Prostate gland (tissue), 2 donors: Measurements from ENCODE around the gene CAV3. TPM values are rescaled to one million over a fixed set of nuclear protein-coding genes. Genes with fewer than 3 reads are reported as not detected.

Experiments
- DNase-seq: peaks from one replicate; pipeline ENCODE4 v3.0.0-alpha.2; 2019; ENCODE audit warnings: low spot score
- H3K27ac ChIP-seq, 2 donors: fragments of 200-600 bp; sonication (generic); 2 replicates each; pipeline ENCODE4 v1.5.1; 2017 to 2019
- H3K27me3 ChIP-seq: fragments of 200-600 bp; sonication (generic); replicated peaks from 2 replicates; pipeline ENCODE4 v1.5.1; 2019; ENCODE audit not compliant: insufficient read depth
- H3K36me3 ChIP-seq, 2 donors: fragments of 200-600 bp; sonication (generic); 1 replicate in 1 of 2; 2 replicates in 1 of 2; pipeline versions ENCODE4 v1.5.1 to v1.8.1; 2017 to 2019
- H3K4me1 ChIP-seq: fragments of 200-600 bp; sonication (generic); replicated peaks from 2 replicates; pipeline ENCODE4 v1.5.1; 2019
- H3K4me3 ChIP-seq, 2 donors: fragments of 200-600 bp; sonication (generic); 2 replicates each; pipeline ENCODE4 v1.5.1; 2017 to 2019
- H3K9me3 ChIP-seq: fragments of 200-600 bp; sonication (generic); 2 replicates; pipeline ENCODE4 v1.5.1; 2017
- POLR2A ChIP-seq: fragments of 450-650 bp; IDR thresholded peaks from one replicate; pipeline ENCODE4 v1.6.1; 2016; ENCODE audit warnings: antibody characterized with exemption, mild to moderate bottlenecking
- POLR2AphosphoS5 ChIP-seq: sonication (generic); formaldehyde crosslinking; IDR thresholded peaks from one replicate; pipeline ENCODE4 v1.6.1; 2017; ENCODE audit warnings: antibody characterized with exemption
- WGBS: methylation state at CpG from one replicate; pipeline ENCODE4 v1.1.5; 2018; 5-methylcytosine and 5-hydroxymethylcytosine counted together
- intact Hi-C: fragments of 100-400 bp; cut with DNase I; formaldehyde crosslinking; loops from one replicate; pipeline ENCODE4 v1.14.2; 2022
- total RNA-seq, 2 donors: library from RNA; depleted of rRNA; stranded (reverse); fragments of >200 nt; gene quantifications; one replicate each; pipeline ENCODE4 v1.1.0, GENCODE V29; 2016
- TF ChIP-seq, protein P1 (sequence below), 4 experiments: fragments of 200-600 bp in 2 of 4; fragments of 450-650 bp in 2 of 4; sonication (generic) in 2 of 4; IDR thresholded peaks; 1 replicate in 3 of 4; 2 replicates in 1 of 4; pipeline ENCODE4 v1.5.1; 2016 to 2019; ENCODE audit warnings: antibody characterized with exemption in 4 of 4, mild to moderate bottlenecking in 2 of 4, moderate library complexity in 2 of 4

Gene CAV3
- total RNA-seq, 2 donors from 2014 or later = 1.2 TPM; not detected in 1

DNA sequence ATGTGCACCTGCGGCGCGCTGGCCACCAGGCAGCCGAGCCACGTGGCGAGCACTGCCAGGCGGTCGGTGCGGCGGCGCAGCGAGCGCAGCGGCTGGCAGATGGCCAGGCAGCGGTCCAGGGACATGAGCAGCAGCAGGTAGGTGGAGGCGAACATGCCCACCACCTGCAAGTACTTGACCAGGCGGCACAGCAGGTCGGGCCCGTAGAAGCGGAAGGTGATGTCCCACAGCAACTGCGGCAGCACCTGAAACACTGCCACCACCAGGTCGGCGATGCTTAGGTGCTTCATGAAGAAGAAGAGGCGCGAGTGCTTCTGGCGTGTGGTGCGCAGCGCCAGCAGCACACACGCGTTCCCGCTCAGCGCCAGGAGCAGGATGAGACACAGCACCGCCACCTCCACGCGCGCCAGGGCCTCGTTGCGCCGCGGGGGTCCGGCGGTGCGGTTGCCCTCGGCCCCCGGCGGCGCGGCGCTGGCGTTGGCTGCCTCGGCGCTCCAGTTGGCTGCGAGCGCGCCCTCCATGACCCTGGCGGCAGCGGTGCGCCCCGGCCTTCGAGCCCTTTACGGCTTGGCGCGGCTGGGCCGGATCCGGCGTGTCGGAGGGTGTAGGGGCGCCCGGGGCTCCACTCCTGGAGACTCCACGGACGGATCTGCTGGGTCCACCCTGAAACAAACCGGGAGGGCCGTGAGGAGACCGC is 34.2 kb downstream of the CAV3 start:
- Histone ChIP-seq H3K4me3 (peak overlapping the region; percentile 6 to 17), H3K36me3 (no peaks in the 10 kb centered on the region), H3K27me3 (peaks cover 2% of the 10 kb centered on the region), H3K9me3 (no peaks in the 10 kb centered on the region), H3K27ac (no peak overlapping the region), H3K4me1 (peaks cover 4% of the 10 kb centered on the region)
- 6% methylated on average over 13 of the region's 74 CpGs for WGBS
- TF ChIP-seq, protein P1, sequence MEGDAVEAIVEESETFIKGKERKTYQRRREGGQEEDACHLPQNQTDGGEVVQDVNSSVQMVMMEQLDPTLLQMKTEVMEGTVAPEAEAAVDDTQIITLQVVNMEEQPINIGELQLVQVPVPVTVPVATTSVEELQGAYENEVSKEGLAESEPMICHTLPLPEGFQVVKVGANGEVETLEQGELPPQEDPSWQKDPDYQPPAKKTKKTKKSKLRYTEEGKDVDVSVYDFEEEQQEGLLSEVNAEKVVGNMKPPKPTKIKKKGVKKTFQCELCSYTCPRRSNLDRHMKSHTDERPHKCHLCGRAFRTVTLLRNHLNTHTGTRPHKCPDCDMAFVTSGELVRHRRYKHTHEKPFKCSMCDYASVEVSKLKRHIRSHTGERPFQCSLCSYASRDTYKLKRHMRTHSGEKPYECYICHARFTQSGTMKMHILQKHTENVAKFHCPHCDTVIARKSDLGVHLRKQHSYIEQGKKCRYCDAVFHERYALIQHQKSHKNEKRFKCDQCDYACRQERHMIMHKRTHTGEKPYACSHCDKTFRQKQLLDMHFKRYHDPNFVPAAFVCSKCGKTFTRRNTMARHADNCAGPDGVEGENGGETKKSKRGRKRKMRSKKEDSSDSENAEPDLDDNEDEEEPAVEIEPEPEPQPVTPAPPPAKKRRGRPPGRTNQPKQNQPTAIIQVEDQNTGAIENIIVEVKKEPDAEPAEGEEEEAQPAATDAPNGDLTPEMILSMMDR (IDR thresholded peaks at IDR 0.05) = peak in 2 of 4 experiments; percentile 39 to 42
- TF ChIP-seq POLR2A (no peak), POLR2AphosphoS5 (no peak)
- DNase-seq = peak; percentile 47
- intact Hi-C loops = no loop called here

DNA sequence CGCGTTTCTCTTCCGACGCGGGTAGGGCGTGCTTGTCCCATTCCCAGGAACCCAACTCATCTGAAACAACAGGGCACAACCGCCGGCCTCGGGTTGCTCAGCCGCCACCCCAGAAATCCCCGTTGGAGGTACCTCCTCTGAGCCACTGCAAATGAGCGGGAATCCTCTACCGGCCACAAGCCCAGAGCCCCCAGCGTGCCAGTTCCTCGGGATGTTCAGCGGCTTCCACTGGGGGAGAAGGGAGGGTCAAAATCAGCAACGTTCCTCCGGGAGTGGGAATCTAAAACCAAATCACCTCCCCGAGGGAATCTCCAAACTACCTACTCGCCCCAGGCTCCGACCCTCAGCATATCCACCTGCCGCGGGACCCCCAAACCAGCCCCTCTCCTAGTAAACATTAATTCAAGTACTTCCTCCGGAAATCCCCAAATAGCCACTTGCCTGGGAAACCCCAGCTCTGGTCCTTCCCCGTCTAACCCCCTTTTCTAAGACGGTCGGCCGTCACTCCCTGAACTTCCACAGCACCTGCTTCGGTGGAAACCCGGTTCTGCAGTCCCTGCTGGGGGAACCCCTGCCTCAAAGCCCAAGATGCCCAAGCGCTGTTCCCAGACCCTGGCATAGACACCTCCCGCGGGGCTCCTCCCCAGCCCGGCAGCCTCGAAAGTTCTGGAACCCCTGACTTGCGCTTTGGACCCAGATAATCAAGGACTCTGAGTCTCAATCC is 34.9 kb downstream of the CAV3 start:
- H3K4me1 ChIP-seq = peaks cover 4% of the 10 kb centered on the region
- DNase-seq = no peak
- H3K27ac ChIP-seq = no peak overlapping the region
- no peaks in the 10 kb centered on the region for H3K9me3 ChIP-seq
- intact Hi-C loops = no loop called here
- TF ChIP-seq POLR2A (no peak), POLR2AphosphoS5 (no peak)
- TF ChIP-seq, protein P1 (IDR thresholded peaks at IDR 0.05) = no peak
- WGBS = 5% methylated on average over 36 of the region's 36 CpGs
- H3K36me3 ChIP-seq = no peaks in the 10 kb centered on the region
- peaks cover 2% of the 10 kb centered on the region for H3K27me3 ChIP-seq
- peak overlapping the region in 1 of 2 donors; percentile 28 for H3K4me3 ChIP-seq

DNA sequence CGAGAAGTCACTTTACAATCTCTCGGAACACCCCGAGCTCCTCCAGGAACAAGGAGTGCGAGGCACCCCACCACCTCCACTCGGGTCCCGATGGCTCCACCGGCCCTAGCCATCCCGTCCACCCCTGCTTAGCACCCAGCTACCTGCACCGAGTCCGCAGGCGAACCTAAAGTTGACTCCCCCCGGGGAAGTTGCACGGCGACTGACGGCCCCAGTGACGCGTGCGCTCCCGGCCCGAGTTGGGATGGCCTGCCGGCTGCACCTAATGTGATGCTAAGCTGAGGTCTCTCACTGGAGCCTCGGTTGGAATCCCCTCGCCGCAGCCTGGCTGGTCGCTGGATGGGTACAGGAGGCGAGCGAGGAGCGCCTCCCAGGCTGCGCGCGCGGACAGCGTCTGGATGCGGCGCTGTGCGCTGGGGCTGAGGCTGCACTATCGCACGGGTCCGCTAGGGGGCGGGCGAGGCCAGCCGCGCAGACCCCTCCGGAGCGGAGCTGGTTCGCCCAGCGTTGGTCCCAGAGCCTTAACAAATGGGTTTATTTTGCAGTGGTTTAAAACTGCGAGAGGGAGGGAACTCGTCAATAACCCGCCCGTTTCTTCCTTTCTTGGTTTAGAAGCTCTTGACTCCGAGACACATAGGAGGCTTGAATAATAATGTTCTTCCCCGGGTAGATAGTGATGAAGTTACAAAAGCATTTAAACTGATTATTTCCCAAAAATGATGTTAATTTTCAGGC is 35.7 kb downstream of the CAV3 start, which contains the start of gene OXTR:
OXTR (minus strand) TSS at position 526 of the 735 bp plus-strand sequence. CDS start 1,426 bp downstream, outside the sequence.
- H3K27ac ChIP-seq = no peak within 1 kb of the TSS
- DNase-seq = peak; percentile 40
- no peaks in the 10 kb centered on the region for H3K9me3 ChIP-seq
- peaks cover 4% of the 10 kb centered on the region for H3K4me1 ChIP-seq
- peaks cover 2% of the 10 kb centered on the region for H3K27me3 ChIP-seq
- no peaks in the 10 kb centered on the region for H3K36me3 ChIP-seq
- WGBS = 3% methylated on average over 53 of the region's 53 CpGs
- peak within 1 kb of the TSS; percentile 6 to 28 for H3K4me3 ChIP-seq
- intact Hi-C loops = no loop called here
- TF ChIP-seq POLR2AphosphoS5 (no peak), POLR2A (no peak)
- TF ChIP-seq, protein P1 (IDR thresholded peaks at IDR 0.05) = peak; percentile 88 to 93 (median 91)

DNA sequence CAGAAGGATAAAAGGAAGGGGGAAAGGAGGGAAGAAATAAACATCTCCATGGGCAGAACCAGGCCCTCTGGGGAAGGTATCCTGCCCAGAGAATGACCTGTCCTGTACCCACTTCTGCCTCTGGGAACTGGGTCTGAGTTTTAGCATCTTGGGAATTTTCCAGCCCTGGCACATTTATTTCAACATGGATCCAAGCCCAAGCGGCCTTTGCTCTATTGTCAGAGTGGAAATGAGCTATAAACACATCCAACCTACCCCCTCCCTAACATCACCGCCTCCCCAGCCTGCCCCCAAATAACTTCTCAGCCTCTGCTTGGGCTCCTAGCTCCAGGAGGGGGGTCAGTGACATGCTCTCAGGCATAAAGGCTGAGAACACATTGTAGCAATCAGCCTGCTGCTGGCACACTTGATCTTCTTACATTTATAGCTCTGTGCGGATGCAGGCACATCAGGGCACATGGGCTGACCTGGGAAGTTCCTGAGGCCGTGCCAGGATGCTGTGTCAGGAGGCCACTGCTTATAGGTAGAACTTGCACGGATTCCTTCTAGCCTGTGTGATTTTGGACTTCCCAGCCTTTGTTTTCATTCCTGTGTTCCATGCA is 40.4 kb downstream of the CAV3 start:
- no peak for DNase-seq
- TF ChIP-seq, protein P1 (IDR thresholded peaks at IDR 0.05) = no peak
- TF ChIP-seq POLR2AphosphoS5 = no peak
- TF ChIP-seq POLR2A = no peak
- Histone ChIP-seq H3K27ac (no peak overlapping the region), H3K4me3 (no peak overlapping the region), H3K9me3 (no peaks in the 10 kb centered on the region), H3K27me3 (no peaks in the 10 kb centered on the region), H3K36me3 (no peaks in the 10 kb centered on the region), H3K4me1 (peaks cover 2% of the 10 kb centered on the region)
- 64% methylated on average over 5 of the region's 5 CpGs for WGBS
- intact Hi-C loops = no loop called here
